Esophagus muscularis mucosa (tissue), 4 donors: ENCODE measurements around the gene RNF25. TPM values are rescaled to one million over a fixed set of nuclear protein-coding genes. Genes with fewer than 3 reads are reported as not detected.

Experiments
- DNase-seq: peaks from one replicate; pipeline ENCODE4 v3.0.0-alpha.2; 2017; ENCODE audit errors: extremely low spot score
- H3K27ac ChIP-seq, 4 donors: fragments of 200-600 bp; sonication (generic); replicated peaks in 1 of 4; 1 replicate in 3 of 4; 2 replicates in 1 of 4; pipeline ENCODE4 v1.5.1; 2016 to 2019; ENCODE audit warnings: mild to moderate bottlenecking in 1 of 4
- H3K27me3 ChIP-seq, 4 donors: fragments of 200-600 bp; sonication (generic); one replicate each; pipeline versions ENCODE4 v1.5.1 to v1.6.0; 2016 to 2019
- H3K36me3 ChIP-seq, 4 donors: fragments of 200-600 bp; sonication (generic); one replicate each; pipeline ENCODE4 v1.5.1; 2016 to 2019
- H3K4me1 ChIP-seq, 4 donors: fragments of 200-600 bp; sonication (generic); one replicate each; pipeline ENCODE4 v1.5.1; 2016 to 2019
- H3K4me3 ChIP-seq, 4 donors: fragments of 200-600 bp; sonication (generic); 1 replicate in 2 of 4; 2 replicates in 2 of 4; pipeline ENCODE4 v1.5.1; 2016 to 2019; ENCODE audit warnings: mild to moderate bottlenecking in 4 of 4, moderate library complexity in 1 of 4
- H3K9me3 ChIP-seq, 4 donors: fragments of 200-600 bp; sonication (generic); 1 replicate in 3 of 4; 2 replicates in 1 of 4; pipeline ENCODE4 v1.5.1; 2016 to 2019
- EP300 ChIP-seq: sonication (generic); formaldehyde crosslinking; IDR thresholded peaks from one replicate; pipeline ENCODE4 v1.6.1; 2017; ENCODE audit warnings: antibody characterized with exemption
- POLR2A ChIP-seq: fragments of 450-650 bp; IDR thresholded peaks from one replicate; pipeline ENCODE4 v1.6.1; 2017; ENCODE audit warnings: antibody characterized with exemption, moderate library complexity, mild to moderate bottlenecking, low read depth
- POLR2AphosphoS5 ChIP-seq, 2 donors: sonication (generic); formaldehyde crosslinking; IDR thresholded peaks; one replicate each; pipeline ENCODE4 v1.6.1; 2017; ENCODE audit warnings: antibody characterized with exemption in 2 of 2
- WGBS: methylation state at CpG from one replicate; pipeline ENCODE4 v1.1.5; 2018; 5-methylcytosine and 5-hydroxymethylcytosine counted together
- intact Hi-C: fragments of 100-400 bp; cut with DNase I; formaldehyde crosslinking; loops from one replicate; pipeline ENCODE4 v1.15.1; 2023
- total RNA-seq, 4 donors: library from RNA; depleted of rRNA; stranded (reverse); fragments of >200 nt; gene quantifications; one replicate each; pipeline versions ENCODE4 v1.1.0 to v1.2.1, GENCODE V29; 2016
- TF ChIP-seq, protein P1 (sequence below), 3 experiments: fragments of 200-600 bp in 2 of 3; fragments of 450-650 bp in 1 of 3; sonication (generic) in 2 of 3; IDR thresholded peaks; one replicate each; pipeline ENCODE4 v1.5.1; 2017 to 2019; ENCODE audit warnings: antibody characterized with exemption in 3 of 3, mild to moderate bottlenecking in 2 of 3, moderate library complexity in 1 of 3

Gene RNF25, protein sequence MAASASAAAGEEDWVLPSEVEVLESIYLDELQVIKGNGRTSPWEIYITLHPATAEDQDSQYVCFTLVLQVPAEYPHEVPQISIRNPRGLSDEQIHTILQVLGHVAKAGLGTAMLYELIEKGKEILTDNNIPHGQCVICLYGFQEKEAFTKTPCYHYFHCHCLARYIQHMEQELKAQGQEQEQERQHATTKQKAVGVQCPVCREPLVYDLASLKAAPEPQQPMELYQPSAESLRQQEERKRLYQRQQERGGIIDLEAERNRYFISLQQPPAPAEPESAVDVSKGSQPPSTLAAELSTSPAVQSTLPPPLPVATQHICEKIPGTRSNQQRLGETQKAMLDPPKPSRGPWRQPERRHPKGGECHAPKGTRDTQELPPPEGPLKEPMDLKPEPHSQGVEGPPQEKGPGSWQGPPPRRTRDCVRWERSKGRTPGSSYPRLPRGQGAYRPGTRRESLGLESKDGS
- 10 to 100 TPM; 16.6 to 27.5 (median 21.1) TPM for total RNA-seq

DNA sequence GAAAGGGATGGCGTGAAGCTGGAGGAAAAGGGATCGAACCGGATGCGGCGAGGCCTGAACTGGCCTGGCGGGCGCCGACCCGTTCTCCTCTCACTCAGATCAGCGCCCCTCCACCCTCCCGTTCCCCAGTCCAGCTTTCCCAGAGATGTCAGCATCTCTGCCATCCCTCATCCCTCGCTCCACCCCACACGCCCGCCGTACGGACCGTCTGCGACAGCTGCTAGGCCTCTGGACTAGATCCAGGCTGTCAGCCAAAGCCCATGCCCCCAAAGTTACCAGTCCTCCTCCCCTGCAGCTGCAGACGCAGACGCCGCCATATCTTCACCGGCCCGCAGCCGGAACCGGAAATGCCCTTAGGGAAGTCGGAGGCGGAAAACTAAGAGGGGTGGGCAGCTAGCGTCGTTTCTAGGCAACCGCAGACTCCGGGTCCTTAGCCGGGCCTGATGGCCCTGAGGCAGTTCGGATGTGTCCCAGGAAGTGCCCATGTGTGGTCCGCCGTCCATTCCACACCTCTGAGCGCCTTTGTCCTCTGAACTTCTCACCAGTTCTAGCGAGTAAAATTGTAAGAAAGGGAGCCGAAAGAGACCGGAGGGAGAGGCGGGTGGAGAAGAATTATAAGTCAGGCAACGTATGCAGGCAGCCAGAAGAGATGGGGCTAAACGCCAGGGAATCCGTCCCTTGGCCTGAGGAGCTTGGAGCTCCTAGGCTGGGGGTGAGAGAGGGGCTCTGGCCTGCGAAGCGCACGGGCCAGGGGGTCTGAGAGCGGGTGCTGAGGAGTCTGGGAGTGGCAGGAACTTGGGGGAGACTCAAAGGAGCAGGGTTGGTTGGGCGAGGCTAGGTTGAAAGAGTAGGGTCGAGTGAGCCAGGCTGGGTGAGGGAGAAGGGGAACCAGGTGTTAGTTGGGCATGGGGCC, at the start of gene RNF25, which contains the start of gene STK36:
Gene RNF25 (minus strand): TSS at position 349 of the 913 bp plus-strand sequence. CDS start 32 bp downstream, at position 317.
Gene STK36 (plus strand): TSS at position 433 of the 913 bp plus-strand sequence. CDS start 744 bp downstream, outside the sequence.
- Histone ChIP-seq H3K9me3 (no peaks in the 10 kb centered on the region), H3K27ac (peak within 1 kb of the TSS; percentile 77 to 85 (median 80)), H3K4me1 (peaks cover 16 to 22% (median 20%) of the 10 kb centered on the region in 4 donors), H3K27me3 (no peaks in the 10 kb centered on the region), H3K4me3 (peak within 1 kb of the TSS; percentile 62 to 93 (median 78)), H3K36me3 (peaks cover 13 to 43% (median 31%) of the 10 kb centered on the region in 4 donors)
- WGBS = under 1% methylated on average over 43 of the region's 49 CpGs
- TF ChIP-seq, protein P1, sequence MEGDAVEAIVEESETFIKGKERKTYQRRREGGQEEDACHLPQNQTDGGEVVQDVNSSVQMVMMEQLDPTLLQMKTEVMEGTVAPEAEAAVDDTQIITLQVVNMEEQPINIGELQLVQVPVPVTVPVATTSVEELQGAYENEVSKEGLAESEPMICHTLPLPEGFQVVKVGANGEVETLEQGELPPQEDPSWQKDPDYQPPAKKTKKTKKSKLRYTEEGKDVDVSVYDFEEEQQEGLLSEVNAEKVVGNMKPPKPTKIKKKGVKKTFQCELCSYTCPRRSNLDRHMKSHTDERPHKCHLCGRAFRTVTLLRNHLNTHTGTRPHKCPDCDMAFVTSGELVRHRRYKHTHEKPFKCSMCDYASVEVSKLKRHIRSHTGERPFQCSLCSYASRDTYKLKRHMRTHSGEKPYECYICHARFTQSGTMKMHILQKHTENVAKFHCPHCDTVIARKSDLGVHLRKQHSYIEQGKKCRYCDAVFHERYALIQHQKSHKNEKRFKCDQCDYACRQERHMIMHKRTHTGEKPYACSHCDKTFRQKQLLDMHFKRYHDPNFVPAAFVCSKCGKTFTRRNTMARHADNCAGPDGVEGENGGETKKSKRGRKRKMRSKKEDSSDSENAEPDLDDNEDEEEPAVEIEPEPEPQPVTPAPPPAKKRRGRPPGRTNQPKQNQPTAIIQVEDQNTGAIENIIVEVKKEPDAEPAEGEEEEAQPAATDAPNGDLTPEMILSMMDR (IDR thresholded peaks at IDR 0.05) = no peak
- TF ChIP-seq POLR2AphosphoS5 (IDR thresholded peaks at IDR 0.05) (peak; percentile 85 to 94), POLR2A (peak; percentile 37)
- intact Hi-C loops = no loop called here
- DNase-seq = peak; percentile 96

- no peak overlapping the region for H3K27ac ChIP-seq
- TF ChIP-seq, protein P1 (IDR thresholded peaks at IDR 0.05) = no peak
- TF ChIP-seq POLR2AphosphoS5 (IDR thresholded peaks at IDR 0.05) = no peak
- TF ChIP-seq POLR2A = no peak
- TF ChIP-seq EP300 = no peak
- intact Hi-C loops = no loop called here
Measured at GRCh38 chr2:218721488-218721887, 49.7 kb upstream of the RNF25 start.

GRCh38 chr2:218720048-218721041, 48.5 kb upstream of the RNF25 start:
- H3K4me1 ChIP-seq = peaks cover 2 to 19% (median 13%) of the 10 kb centered on the region in 4 donors
- no peak overlapping the region for H3K4me3 ChIP-seq
- no peaks in the 10 kb centered on the region for H3K9me3 ChIP-seq
- peaks cover 0 to 4% (median 0%) of the 10 kb centered on the region in 4 donors for H3K36me3 ChIP-seq
- no peaks in the 10 kb centered on the region for H3K27me3 ChIP-seq
- intact Hi-C loops = no loop called here
- no peak for DNase-seq
- 97% methylated on average over 19 of the region's 19 CpGs for WGBS
- TF ChIP-seq, protein P1 (IDR thresholded peaks at IDR 0.05) = no peak
- TF ChIP-seq EP300 = no peak
- TF ChIP-seq POLR2A = no peak
- no peak for TF ChIP-seq POLR2AphosphoS5 (IDR thresholded peaks at IDR 0.05)
- no peak overlapping the region for H3K27ac ChIP-seq

More at GRCh38 chr2:218721488-218721887, 49.7 kb upstream of the RNF25 start:
- Histone ChIP-seq H3K36me3 (peaks cover 0 to 4% (median 0%) of the 10 kb centered on the region in 4 donors), H3K4me3 (no peak overlapping the region), H3K4me1 (peaks cover 2 to 14% (median 9%) of the 10 kb centered on the region in 4 donors), H3K27me3 (no peaks in the 10 kb centered on the region), H3K9me3 (peaks cover 0 to 11% (median 4%) of the 10 kb centered on the region in 4 donors)
- no peak for DNase-seq

- H3K9me3 ChIP-seq = no peaks in the 10 kb centered on the region
- peaks cover 2 to 20% (median 13%) of the 10 kb centered on the region in 4 donors for H3K4me1 ChIP-seq
- no peak overlapping the region for H3K27ac ChIP-seq
- intact Hi-C loops = no loop called here
- TF ChIP-seq EP300 (no peak), POLR2A (no peak), POLR2AphosphoS5 (IDR thresholded peaks at IDR 0.05) (no peak)
- TF ChIP-seq, protein P1 (IDR thresholded peaks at IDR 0.05) = no peak
- H3K4me3 ChIP-seq = no peak overlapping the region
- no peaks in the 10 kb centered on the region for H3K36me3 ChIP-seq
- 78% methylated on average over 3 of the region's 3 CpGs for WGBS
- DNase-seq = no peak
- no peaks in the 10 kb centered on the region for H3K27me3 ChIP-seq
Measured at GRCh38 chr2:218719457-218719856, 47.7 kb upstream of the RNF25 start.
